Esophagus muscularis mucosa (tissue), 4 donors: ENCODE measurements around the gene TENT5A. TPM values are rescaled to one million over a fixed set of nuclear protein-coding genes. Genes with fewer than 3 reads are reported as not detected.

Experiments used
- DNase-seq: peaks from one replicate; pipeline ENCODE4 v3.0.0-alpha.2; 2017; ENCODE audit errors: extremely low spot score
- H3K27ac ChIP-seq, 4 donors: fragments of 200-600 bp; sonication (generic); replicated peaks in 1 of 4; 1 replicate in 3 of 4; 2 replicates in 1 of 4; pipeline ENCODE4 v1.5.1; 2016 to 2019; ENCODE audit warnings: mild to moderate bottlenecking in 1 of 4
- H3K27me3 ChIP-seq, 4 donors: fragments of 200-600 bp; sonication (generic); one replicate each; pipeline versions ENCODE4 v1.5.1 to v1.6.0; 2016 to 2019
- H3K36me3 ChIP-seq, 4 donors: fragments of 200-600 bp; sonication (generic); one replicate each; pipeline ENCODE4 v1.5.1; 2016 to 2019
- H3K4me1 ChIP-seq, 4 donors: fragments of 200-600 bp; sonication (generic); one replicate each; pipeline ENCODE4 v1.5.1; 2016 to 2019
- H3K4me3 ChIP-seq, 4 donors: fragments of 200-600 bp; sonication (generic); 1 replicate in 2 of 4; 2 replicates in 2 of 4; pipeline ENCODE4 v1.5.1; 2016 to 2019; ENCODE audit warnings: mild to moderate bottlenecking in 4 of 4, moderate library complexity in 1 of 4
- H3K9me3 ChIP-seq, 4 donors: fragments of 200-600 bp; sonication (generic); 1 replicate in 3 of 4; 2 replicates in 1 of 4; pipeline ENCODE4 v1.5.1; 2016 to 2019
- CTCF ChIP-seq, 3 experiments: fragments of 200-600 bp in 2 of 3; fragments of 450-650 bp in 1 of 3; sonication (generic) in 2 of 3; IDR thresholded peaks; one replicate each; pipeline ENCODE4 v1.5.1; 2017 to 2019; ENCODE audit warnings: antibody characterized with exemption in 3 of 3, mild to moderate bottlenecking in 2 of 3, moderate library complexity in 1 of 3
- EP300 ChIP-seq: sonication (generic); formaldehyde crosslinking; IDR thresholded peaks from one replicate; pipeline ENCODE4 v1.6.1; 2017; ENCODE audit warnings: antibody characterized with exemption
- POLR2A ChIP-seq: fragments of 450-650 bp; IDR thresholded peaks from one replicate; pipeline ENCODE4 v1.6.1; 2017; ENCODE audit warnings: antibody characterized with exemption, moderate library complexity, mild to moderate bottlenecking, low read depth
- POLR2AphosphoS5 ChIP-seq, 2 donors: sonication (generic); formaldehyde crosslinking; IDR thresholded peaks; one replicate each; pipeline ENCODE4 v1.6.1; 2017; ENCODE audit warnings: antibody characterized with exemption in 2 of 2
- WGBS: methylation state at CpG from one replicate; pipeline ENCODE4 v1.1.5; 2018; 5-methylcytosine and 5-hydroxymethylcytosine counted together
- intact Hi-C: fragments of 100-400 bp; cut with DNase I; formaldehyde crosslinking; loops from one replicate; pipeline ENCODE4 v1.15.1; 2023
- total RNA-seq, 4 donors: library from RNA; depleted of rRNA; stranded (reverse); fragments of >200 nt; gene quantifications; one replicate each; pipeline versions ENCODE4 v1.1.0 to v1.2.1, GENCODE V29; 2016

The TENT5A gene
- total RNA-seq, 4 donors from 2014 or later = 8.5 to 10.4 (median 9.6) TPM

GRCh38 chr6:81750681-81751387 lies 1.6 kb downstream of the TENT5A start:
- Histone ChIP-seq H3K9me3 (no peaks in the 10 kb centered on the region), H3K27me3 (no peaks in the 10 kb centered on the region), H3K36me3 (peaks cover 0 to 28% (median under 1%) of the 10 kb centered on the region in 4 donors), H3K4me3 (peak overlapping the region; percentile 90 to 96 (median 94)), H3K4me1 (peaks cover 4 to 59% (median 51%) of the 10 kb centered on the region in 4 donors), H3K27ac (peak overlapping the region; percentile 94 to 98 (median 98))
- intact Hi-C loops = loop anchor here (5.0 to 10.0 kb wide), 5 partner anchors 284 to 1806 kb away; partner anchors contain the start of genes BCKDHB and ELOVL4
- TF ChIP-seq POLR2AphosphoS5 (IDR thresholded peaks at IDR 0.05) (no peak), POLR2A (no peak), EP300 (no peak), CTCF (IDR thresholded peaks at IDR 0.05) (no peak)
- DNase-seq = no peak
- 60% methylated on average over 12 of the region's 12 CpGs for WGBS

GRCh38 chr6:81750200-81750599 lies 2.3 kb downstream of the TENT5A start:
- TF ChIP-seq POLR2AphosphoS5 (IDR thresholded peaks at IDR 0.05) (no peak), CTCF (IDR thresholded peaks at IDR 0.05) (no peak), EP300 (no peak), POLR2A (no peak)
- 43% methylated on average over 5 of the region's 5 CpGs for WGBS
- peak overlapping the region in 3 of 4 donors; percentile 97 to 98 (median 98) for H3K27ac ChIP-seq
- no peak for DNase-seq
- no peaks in the 10 kb centered on the region for H3K27me3 ChIP-seq
- peaks cover 0 to 32% (median 4%) of the 10 kb centered on the region in 4 donors for H3K36me3 ChIP-seq
- peaks cover 4 to 59% (median 51%) of the 10 kb centered on the region in 4 donors for H3K4me1 ChIP-seq
- intact Hi-C loops = loop anchor here (5.0 to 10.0 kb wide), 5 partner anchors 285 to 1805 kb away; partner anchors contain the start of genes BCKDHB and ELOVL4
- peak overlapping the region; percentile 90 to 96 (median 94) for H3K4me3 ChIP-seq
- H3K9me3 ChIP-seq = no peaks in the 10 kb centered on the region

GRCh38 chr6:81749707-81750106 lies 2.8 kb downstream of the TENT5A start:
- H3K36me3 ChIP-seq = peaks cover 0 to 32% (median 4%) of the 10 kb centered on the region in 4 donors
- H3K4me3 ChIP-seq = peak overlapping the region; percentile 90 to 96 (median 94)
- intact Hi-C loops = loop anchor here (5.0 to 10.0 kb wide), 5 partner anchors 285 to 1805 kb away; partner anchors contain the start of genes BCKDHB and ELOVL4
- no peaks in the 10 kb centered on the region for H3K9me3 ChIP-seq
- WGBS = 63% methylated on average over 5 of the region's 5 CpGs
- DNase-seq = no peak
- no peak for TF ChIP-seq EP300
- no peak for TF ChIP-seq POLR2AphosphoS5 (IDR thresholded peaks at IDR 0.05)
- no peak for TF ChIP-seq CTCF (IDR thresholded peaks at IDR 0.05)
- TF ChIP-seq POLR2A = no peak
- peaks cover 4 to 59% (median 51%) of the 10 kb centered on the region in 4 donors for H3K4me1 ChIP-seq
- H3K27ac ChIP-seq = peak overlapping the region in 3 of 4 donors; percentile 97 to 98 (median 98)
- H3K27me3 ChIP-seq = no peaks in the 10 kb centered on the region

- no peak for DNase-seq
- no peaks in the 10 kb centered on the region for H3K9me3 ChIP-seq
- TF ChIP-seq CTCF (IDR thresholded peaks at IDR 0.05) = no peak
- TF ChIP-seq POLR2A = no peak
- no peak for TF ChIP-seq EP300
- TF ChIP-seq POLR2AphosphoS5 (IDR thresholded peaks at IDR 0.05) = no peak
- H3K4me3 ChIP-seq = peak overlapping the region; percentile 90 to 96 (median 94)
- no peaks in the 10 kb centered on the region for H3K27me3 ChIP-seq
- WGBS = 8% methylated on average over 5 of the region's 5 CpGs
- peaks cover 0 to 32% (median 4%) of the 10 kb centered on the region in 4 donors for H3K36me3 ChIP-seq
- intact Hi-C loops = no loop called here
- H3K27ac ChIP-seq = peak overlapping the region in 3 of 4 donors; percentile 28 to 98 (median 97)
- H3K4me1 ChIP-seq = peaks cover under 1 to 53% (median 47%) of the 10 kb centered on the region in 4 donors
These were observed 3.5 kb downstream of the TENT5A start for GRCh38 chr6:81748994-81749393.
